ENCODE measurements around the gene AFF3. TPM values are rescaled to one million over a fixed set of nuclear protein-coding genes. Genes with fewer than 3 reads are reported as not detected.

The AFF3 gene
- total RNA-seq, 4 donors from 2014 or later, result 2.1 to 7.3 (median 3.5) TPM

- TF ChIP-seq POLR2A (IDR thresholded peaks at IDR 0.05) (no peak), CTCF (IDR thresholded peaks at IDR 0.05) (no peak)
- WGBS, 2 donors, result 78 to 80% methylated on average over 12 of the region's 12 CpGs
- H3K4me3 ChIP-seq (ENCODE audit: low read depth, poor library complexity, severe bottlenecking), result no peak overlapping the region
- DNase-seq (ENCODE audit: low spot score in 2 of 2), result no peak
- intact Hi-C loops (cut with DNase I; ENCODE audit: low total_unique reads), result no loop called here
These were observed 143.6 kb downstream of the AFF3 start for GRCh38 chr2:99998651-99999320.

DNA sequence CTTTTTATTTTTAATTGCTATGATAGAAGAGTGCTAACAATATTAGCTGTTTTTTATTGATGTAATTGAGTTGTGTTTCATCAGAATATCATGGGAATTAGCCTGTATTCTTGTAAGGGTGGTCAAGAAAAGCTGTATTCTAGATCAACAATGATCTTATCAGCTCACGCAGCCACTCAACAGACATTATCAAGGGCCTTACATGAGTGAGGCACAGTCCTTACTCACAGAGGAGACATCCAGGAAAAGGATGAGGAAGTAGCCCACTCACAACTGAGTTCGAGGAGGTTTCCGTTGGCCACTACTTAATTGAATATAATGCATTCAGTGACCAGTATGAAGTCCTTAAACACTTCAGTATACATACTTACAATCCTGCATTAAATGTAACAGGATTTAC lies 152.5 kb downstream of the AFF3 start:
- TF ChIP-seq POLR2A (IDR thresholded peaks at IDR 0.05) (no peak), CTCF (IDR thresholded peaks at IDR 0.05) (no peak)
- 80 to 87% methylated on average over 3 of the region's 3 CpGs for WGBS, 2 donors
- DNase-seq (ENCODE audit: low spot score in 2 of 2), result no peak
- intact Hi-C loops (cut with DNase I; ENCODE audit: low total_unique reads), result no loop called here
- no peak overlapping the region for H3K4me3 ChIP-seq (ENCODE audit: low read depth, poor library complexity, severe bottlenecking)

DNA sequence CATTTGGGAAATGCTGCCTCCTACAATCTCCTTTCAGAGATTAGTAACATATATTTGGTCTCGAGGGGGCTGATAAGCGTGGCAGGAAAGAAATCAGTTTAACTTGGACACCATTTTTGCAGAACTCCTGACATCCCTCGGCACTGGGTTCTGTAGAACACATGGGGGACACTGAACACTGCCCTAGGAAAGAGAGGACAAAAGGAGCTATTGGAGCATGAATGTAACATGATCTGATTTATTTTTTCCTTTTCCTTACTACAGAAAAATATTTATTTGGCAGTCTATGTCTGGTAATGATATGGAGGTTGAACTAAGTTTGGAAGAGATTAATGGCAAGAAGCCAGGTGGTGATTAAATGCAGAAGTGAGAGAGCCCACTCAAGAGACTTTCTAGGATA lies 153.8 kb downstream of the AFF3 start:
- 49 to 52% methylated on average over 3 of the region's 3 CpGs for WGBS, 2 donors
- H3K4me3 ChIP-seq (ENCODE audit: low read depth, poor library complexity, severe bottlenecking), result no peak overlapping the region
- intact Hi-C loops (cut with DNase I; ENCODE audit: low total_unique reads), result no loop called here
- DNase-seq (ENCODE audit: low spot score in 2 of 2), result no peak
- no peak for TF ChIP-seq CTCF (IDR thresholded peaks at IDR 0.05)
- TF ChIP-seq POLR2A (IDR thresholded peaks at IDR 0.05), result no peak

- intact Hi-C loops (cut with DNase I; ENCODE audit: low total_unique reads), result no loop called here
- 96 to 98% methylated on average over 4 of the region's 4 CpGs for WGBS, 2 donors
- no peak for TF ChIP-seq POLR2A (IDR thresholded peaks at IDR 0.05)
- TF ChIP-seq CTCF (IDR thresholded peaks at IDR 0.05), result no peak
These were observed 155.2 kb downstream of the AFF3 start for GRCh38 chr2:99987160-99987559.

GRCh38 chr2:99984799-99985515 lies 157.4 kb downstream of the AFF3 start:
- WGBS, 2 donors, result 41 to 45% methylated on average over 4 of the region's 4 CpGs
- no peak for TF ChIP-seq CTCF (IDR thresholded peaks at IDR 0.05)
- no peak for TF ChIP-seq POLR2A (IDR thresholded peaks at IDR 0.05)
- no peak overlapping the region for H3K4me3 ChIP-seq (ENCODE audit: low read depth, poor library complexity, severe bottlenecking)
- intact Hi-C loops (cut with DNase I; ENCODE audit: low total_unique reads), result no loop called here
- DNase-seq (ENCODE audit: low spot score in 2 of 2), result no peak

More at GRCh38 chr2:99987160-99987559, 155.2 kb downstream of the AFF3 start:
- no peak overlapping the region for H3K4me3 ChIP-seq (ENCODE audit: low read depth, poor library complexity, severe bottlenecking)
- no peak for DNase-seq (ENCODE audit: low spot score in 2 of 2)

All from lower leg skin (tissue), 4 donors.